KBM-7 (cell line): Measurements from ENCODE around the gene TMEM232.

Experiments used
- DNase-seq: peaks from one replicate; pipeline ENCODE4 v3.0.0-alpha.2; 2015
- in situ Hi-C: fragments of 300-500 bp; cut with MboI; formaldehyde crosslinking; loops from 2 replicates; pipeline ENCODE4 v1.14.3; 2020; ENCODE audit warnings: low sequenced_read_pairs, low pct_unique_long_range_greater_than_20kb, mixed read lengths

The TMEM232 gene

DNA sequence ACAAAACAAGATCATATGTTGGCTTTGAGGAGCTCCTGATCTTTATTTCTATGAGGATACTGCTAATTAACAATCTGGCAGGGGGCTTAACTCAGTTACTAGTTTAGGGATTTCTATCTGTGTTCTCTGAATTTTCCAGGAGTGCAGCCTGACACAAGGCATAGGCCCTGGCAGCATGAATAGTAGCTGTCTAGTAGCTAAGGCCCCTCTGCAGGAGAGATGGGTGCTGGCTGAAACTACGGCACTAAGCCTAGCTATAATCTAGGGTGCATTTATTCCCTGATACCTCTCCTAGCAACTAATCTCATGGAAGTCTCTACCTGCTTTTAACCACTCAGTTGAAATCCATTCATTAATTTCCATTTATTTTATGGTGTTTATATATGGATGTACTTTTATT lies 268.2 kb downstream of the TMEM232 start:
- DNase-seq = no peak
- in situ Hi-C loops = no loop called here

DNA sequence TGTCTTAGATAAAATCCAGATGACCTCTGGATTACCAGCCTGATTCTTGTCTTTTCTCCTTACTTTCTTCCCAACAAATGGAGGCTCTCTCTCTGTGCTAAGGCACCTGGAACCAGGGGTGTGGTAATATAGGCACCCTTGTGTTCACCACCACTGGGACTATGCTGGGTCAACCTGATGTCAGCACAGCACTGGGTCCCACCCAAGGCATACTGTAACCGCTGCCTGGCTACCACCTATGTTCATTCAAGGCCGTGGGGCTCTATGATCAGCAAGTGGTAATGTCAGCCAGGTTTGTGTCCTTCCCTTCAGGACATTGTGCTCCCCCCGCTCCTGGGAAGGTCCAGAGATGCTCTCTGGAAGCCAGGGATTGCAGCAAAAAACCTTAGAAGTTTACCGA lies 283.6 kb downstream of the TMEM232 start:
- in situ Hi-C loops = no loop called here
- no peak for DNase-seq

DNA sequence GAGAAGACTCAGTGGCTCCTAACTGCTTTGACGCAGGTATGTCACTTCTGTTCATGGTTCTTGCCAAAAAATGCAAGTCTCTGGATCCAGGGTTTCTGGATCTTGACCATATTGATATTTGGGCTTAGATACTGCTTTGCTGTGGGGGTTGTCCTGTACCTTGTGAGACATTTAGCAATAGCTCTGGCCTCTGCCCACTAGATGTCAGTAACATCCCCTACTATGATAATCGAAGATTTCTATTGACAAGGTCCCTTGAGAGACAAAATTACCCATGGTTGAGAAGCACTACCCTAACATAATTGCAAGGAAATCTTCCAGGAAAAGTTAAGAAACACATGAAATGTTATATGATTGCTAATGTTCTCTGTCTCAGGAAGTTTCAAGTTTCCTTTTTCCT lies 285.4 kb downstream of the TMEM232 start:
- in situ Hi-C loops = no loop called here

DNA sequence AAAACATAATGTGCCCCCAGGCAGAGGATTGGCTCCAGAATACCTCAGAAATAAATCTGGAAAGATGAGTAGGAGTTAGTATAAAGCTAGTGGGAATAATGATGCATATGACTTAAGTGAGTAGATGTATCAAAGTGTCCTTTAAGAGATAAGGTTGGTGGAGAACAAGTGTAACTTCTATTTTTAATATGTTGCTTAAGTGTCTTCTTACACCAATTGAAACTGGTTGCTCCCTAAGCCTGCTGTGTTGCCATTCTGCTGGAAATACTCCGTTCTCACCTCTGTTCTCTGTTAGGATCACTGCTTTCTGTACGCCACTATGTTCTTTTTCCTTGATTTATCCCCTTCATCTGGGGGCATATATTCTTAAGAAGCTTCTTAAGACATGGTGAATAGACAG lies 286.4 kb downstream of the TMEM232 start:
- in situ Hi-C loops = no loop called here
- DNase-seq = no peak

More for the DNA sequence above, 285.4 kb downstream of the TMEM232 start:
- peak; percentile 32 for DNase-seq

DNA sequence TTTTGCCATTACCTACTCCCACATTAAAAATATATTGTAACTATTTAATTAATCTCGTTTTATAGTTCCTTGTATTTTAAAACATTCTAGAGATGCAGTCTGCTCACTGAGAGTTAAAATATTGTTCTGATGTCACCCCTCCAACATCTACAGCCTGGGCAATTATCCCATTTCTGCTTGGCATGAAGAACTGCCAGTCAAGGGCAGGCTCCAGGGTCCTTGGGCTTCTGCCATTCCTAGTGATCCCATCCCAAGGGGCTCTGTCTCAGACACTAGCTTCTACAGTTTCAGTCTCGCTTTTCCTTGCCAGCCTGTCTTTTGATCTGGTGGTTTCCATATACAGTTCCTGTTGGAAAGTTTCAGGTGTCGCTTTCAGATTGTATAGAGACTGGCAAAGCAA lies 287.2 kb downstream of the TMEM232 start:
- in situ Hi-C loops = no loop called here
- DNase-seq = no peak

DNA sequence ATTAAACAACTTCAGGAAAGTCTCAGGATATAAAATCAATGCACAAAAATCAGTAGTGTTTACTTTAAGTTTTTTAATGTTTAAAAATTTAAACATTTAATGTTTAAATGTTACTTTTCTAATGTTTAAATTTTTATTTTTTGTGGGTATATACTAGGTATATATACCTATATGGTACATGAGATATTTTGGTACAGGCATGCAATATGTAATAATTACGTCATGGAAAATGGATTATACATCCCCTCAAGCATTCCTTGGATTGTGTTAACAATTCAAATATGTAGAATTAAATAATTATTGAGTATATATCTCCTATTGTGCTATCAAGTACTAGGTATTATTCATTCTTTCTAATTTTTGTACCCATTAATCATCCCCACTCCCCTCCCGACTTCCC lies 291.3 kb downstream of the TMEM232 start:
- in situ Hi-C loops = no loop called here
- DNase-seq = no peak

DNA sequence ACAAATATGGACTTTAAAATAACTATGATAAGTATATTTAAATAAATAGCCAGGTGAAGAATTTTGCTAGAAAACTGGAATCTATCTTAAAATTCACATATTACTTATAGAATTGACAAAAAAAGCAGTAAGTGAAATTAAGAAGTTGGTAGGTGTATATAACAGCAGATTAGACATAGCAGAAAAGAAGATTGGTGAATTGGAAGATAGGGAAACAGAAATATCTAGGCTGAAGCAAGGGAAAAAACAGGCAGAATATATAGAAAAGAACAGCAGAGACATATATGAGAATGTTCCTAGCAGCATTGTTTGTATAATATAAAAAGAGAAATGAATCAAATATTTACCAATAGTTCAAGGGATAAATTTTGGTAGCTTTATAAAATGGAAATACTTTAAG lies 294.9 kb downstream of the TMEM232 start:
- in situ Hi-C loops = no loop called here
- no peak for DNase-seq

DNA sequence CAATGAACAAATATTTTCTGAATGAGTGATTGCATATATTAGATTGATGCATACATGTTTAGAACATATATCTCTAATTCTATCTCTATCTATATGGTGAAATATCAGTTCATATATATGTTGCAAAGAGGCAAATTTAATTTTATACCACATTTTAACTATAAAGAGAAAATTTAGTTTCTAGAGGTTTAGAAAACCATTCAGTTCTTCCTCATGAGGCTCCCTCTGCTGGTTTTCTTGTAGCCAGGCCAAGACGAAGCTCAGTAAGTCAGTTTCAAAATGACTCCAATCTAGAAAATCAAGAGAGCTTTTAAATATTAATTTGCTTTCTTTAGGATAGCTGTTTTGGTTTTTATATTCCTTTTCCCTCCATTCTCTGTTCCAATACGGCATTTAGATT lies 312.1 kb downstream of the TMEM232 start:
- in situ Hi-C loops = no loop called here
- no peak for DNase-seq

DNA sequence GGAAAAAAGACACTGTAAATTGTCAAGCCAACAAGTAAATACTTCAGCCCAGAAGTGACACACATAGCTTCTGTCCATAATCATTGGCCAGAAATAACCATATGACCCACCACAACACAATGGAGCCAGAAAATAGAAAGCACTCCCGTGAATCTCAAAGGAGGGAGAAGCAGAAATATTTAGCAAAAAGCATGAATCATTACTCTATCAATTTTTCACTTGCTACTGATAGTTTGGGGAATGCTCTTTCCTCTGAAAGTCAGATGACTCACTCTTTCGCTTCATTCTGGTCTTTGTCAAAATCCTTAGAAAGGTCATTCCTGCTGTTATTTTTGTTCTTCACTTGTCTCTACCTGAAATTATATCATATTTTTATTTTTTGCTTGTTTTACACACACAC lies 312.6 kb downstream of the TMEM232 start:
- no peak for DNase-seq
- in situ Hi-C loops = no loop called here

DNA sequence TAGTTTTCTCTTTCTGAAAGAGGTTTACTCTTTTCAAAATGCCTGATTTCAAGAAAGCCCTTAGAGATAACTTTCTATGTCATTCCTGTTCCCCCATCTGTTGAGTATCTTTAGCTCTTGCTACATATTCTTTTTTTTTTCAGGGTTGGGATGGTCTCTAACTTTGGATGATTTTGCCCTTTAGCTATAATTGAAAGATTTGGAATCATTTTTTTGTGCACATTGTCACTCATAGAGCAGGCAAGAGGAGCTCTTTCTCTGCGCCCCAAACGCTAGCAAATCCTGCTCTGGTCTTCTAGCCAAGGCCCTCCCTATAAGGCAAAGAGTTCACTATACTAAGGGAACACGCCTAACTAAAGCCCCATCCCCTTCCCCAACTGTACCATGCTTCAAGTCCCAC lies 316.9 kb downstream of the TMEM232 start:
- DNase-seq = no peak
- in situ Hi-C loops = no loop called here

DNA sequence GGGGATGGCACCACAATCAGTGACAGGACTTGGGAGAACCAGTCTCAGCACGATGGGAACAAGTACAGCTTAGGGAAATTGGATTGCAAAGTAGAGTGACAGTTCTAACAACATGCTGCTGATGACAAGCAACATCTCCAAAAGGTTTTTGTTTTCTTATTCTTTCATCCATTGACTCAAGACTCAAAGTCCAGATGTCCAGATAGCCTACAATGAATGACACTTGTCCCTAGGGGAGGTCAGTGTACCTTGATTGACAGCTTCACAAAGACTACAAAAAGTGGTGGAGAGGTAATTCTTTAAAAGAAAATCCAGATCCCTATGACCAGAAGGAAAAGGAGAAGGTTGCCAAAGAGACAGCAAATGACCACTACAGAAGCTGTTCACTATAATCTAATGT lies 323.9 kb downstream of the TMEM232 start:
- no peak for DNase-seq
- in situ Hi-C loops = no loop called here

DNA sequence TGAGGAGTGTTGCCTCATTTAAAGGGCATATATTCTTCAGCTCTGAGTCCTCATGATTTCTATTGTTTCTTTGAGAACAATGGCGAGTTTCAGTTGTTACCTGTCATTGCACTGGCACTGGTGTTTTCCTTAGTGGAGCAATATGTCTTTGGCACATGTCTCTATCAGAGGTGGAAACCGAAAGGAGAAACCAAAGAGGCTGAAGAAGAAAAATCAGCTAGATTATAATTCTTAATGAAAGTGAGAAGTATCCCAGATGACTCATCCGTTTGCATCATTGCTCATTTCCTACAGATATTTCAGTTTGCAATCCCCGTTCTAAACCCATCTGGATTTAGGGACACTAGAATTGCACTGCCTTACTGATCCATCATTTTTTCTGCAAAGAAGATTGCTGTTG lies 324.6 kb downstream of the TMEM232 start:
- DNase-seq = no peak
- in situ Hi-C loops = no loop called here

DNA sequence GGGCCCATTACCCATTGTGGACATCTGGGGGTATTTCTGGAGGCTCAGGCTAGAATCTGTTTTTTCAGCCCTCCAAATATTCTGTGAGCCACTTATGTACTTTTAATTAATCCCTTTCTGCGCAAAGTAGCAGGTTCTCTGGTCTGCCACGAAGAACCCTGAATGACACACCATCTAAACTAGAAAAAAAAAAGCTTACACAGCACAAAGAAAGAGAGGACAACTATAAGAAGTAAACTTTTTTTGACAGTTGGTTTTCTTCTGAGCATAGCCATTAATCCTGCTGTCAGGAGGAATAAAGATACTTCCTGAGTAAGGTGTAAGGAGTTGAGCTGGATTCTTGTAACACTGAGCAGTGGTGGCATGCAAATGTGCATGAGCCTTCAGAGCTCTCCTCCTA lies 327.5 kb downstream of the TMEM232 start:
- in situ Hi-C loops = no loop called here
- DNase-seq = no peak

DNA sequence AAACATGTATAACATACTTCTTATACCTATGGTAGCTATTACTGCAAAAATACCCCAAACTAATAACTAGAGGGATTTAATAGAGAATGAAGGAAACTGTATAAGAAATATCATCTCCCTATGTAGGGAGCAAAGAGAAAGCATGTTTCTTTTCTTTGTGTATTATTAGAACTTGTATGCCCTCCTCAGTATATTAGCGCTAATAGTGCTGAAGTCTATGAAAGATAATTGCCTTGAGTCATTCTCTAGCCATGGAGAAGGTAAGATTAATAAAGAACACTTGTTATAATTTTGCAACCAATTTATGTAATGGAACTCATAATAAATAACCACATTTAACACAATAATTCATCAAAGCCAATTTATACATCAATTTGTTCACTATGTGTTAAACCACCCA lies 329.2 kb downstream of the TMEM232 start:
- in situ Hi-C loops = no loop called here
- DNase-seq = no peak

DNA sequence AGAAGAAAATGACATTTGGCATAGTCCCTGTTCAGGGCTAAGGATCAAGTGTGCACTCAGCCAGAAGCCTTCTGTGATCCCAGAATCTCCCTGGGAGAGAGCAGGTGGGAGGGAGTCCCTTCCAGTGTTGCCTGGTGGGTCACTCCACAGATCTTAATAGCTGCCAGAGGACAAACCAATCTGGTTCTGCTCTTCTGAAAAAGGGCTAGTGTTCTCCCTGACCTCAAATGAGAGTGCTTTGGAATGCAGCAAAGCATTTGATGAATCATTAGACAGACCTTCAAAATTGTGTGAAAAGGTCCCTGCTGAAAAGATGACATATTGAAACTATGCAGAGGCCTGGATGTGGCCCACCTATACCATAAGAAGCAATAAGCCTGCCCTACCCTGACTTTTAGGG lies 339.7 kb downstream of the TMEM232 start:
- DNase-seq = no peak
- in situ Hi-C loops = no loop called here

DNA sequence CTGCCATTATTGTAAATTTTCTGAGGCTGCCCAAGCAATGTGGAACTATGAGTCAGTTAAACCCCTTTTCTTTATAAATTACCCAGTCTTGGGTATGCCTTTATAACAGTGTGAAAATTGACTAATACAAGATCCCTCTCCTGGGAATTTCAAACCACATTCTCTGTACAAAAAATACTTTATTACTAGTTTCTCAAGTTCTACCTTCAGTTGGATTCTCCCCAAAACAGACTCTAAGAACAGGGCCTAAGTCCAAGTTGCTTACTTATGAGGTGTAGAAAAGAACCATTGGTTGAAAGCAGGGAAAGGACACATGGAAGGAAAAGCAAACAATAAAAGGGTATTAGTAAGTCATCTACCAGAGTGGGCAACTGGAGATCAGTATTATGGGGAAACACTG lies 343.2 kb downstream of the TMEM232 start:
- in situ Hi-C loops = no loop called here
- no peak for DNase-seq

DNA sequence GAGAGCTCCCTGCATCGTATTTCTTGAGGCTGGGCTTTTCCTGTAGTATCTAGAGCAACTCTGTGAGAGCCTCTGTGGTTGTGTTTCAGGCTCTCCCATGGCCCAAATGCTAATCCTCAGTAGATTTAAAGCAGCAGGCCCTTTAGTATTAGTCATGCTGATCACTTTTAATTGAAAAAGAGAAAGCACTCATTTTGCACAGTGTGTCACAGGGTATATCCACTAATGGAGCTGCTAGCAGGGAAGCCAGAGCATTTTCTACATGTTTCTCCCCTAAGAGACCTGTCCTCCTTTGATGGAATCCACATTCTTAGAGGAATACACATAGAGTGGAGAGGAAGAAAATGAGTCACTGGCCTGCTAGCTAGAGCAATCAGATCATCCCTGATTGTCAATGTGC lies 348.5 kb downstream of the TMEM232 start:
- DNase-seq = no peak

DNA sequence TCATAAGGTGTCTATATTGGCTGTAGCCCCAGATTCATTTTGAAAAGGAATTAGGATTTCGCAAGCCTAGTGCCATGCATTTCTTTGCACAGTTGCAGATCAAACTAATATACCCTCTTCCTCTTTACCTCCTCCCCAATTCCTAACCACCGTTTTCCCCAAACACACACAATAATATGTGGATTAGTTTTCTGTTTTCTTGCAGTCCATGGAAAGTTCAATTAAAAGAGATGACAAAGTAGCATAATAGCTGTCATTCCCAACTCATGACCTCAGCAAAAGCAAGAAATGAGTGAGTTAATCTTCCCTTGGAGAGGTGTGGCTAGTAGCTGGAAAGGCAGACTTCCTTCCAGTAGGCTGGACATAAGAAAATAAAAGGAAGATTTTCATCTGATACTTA lies 349.1 kb downstream of the TMEM232 start:
- in situ Hi-C loops = no loop called here
- DNase-seq = no peak

More for the DNA sequence above, 348.5 kb downstream of the TMEM232 start:
- in situ Hi-C loops = no loop called here

DNA sequence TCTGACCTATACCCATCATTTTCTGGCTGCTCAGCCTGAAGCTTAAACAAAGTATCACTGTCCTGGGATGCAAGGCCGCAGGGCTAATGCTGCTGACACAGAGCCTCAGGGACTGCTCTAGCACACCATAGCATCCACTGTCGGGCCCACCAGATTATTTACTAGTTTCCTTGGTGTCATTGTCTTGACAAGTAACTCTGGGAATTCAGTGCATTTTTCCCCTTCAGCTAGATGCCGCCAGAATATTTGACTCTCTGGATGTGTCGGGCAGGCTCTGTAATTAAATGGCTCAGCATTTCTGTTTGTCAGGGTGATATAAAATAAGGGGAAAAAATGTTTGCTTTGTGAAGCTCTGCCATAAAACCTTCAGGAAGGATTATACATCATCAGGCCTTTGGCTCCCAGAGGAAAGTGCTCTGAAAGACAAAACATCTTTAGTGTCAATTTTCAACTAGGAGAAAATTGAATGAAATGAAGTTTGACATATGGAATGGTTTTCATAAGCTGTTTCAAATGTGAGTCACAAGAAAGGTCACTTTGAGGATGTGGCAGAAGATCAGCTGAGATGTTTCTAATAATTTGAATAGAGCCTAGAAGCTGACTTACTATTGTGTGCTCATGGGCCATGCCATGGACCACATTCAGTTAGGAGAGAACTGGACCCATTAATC lies 350.1 kb downstream of the TMEM232 start:
- in situ Hi-C loops = no loop called here
- DNase-seq = no peak

DNA sequence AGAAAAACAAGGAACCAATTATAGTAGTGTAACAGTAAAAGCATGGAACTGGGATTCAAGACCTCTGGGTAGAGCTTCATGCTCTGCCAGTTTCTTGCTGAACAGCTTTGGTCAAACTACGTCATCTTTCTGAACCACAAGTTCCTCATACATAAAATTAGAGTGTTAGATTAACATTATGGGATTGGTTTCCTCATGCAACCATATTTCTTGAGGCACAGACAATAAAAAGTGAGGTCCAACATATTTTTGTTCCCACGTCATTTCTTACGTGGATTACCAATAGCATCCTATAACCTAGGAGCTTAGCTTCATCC lies 354.8 kb downstream of the TMEM232 start:
- in situ Hi-C loops = no loop called here
- peak; percentile 74 for DNase-seq

DNA sequence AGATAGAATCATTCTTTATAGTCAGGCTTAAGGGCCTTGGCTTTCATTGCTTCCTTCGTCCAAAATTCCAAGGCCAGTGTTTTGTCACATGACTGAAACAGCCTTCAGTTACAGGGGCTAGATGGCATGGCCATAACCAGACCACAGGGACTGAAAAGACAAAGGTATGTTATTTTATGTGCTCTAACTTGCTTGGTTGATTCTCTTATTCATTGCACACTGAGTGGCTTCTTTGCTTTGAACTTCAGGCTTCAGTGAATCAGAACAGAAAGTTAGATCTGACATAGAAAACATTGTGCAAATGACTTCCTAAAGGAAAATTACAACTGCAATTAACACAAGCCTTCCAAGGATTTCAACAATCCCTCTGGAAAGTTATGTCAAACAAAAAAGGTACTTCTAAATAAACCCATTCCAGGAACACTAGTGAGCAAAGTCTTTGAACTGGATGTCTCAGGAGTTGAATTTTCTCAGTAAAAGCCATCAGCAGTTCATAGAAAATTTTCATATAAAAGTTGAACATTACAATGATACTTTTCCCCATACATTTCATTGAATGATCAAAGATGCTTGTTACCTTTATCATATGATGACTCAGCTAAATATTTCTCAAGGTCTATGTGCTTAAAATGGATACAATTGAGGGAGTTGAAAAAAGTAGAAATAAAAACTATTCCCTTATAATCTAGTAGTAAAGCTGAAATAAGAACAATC lies 355.3 kb downstream of the TMEM232 start:
- no peak for DNase-seq
- in situ Hi-C loops = no loop called here
